GM12878 (cell line): ENCODE measurements around the gene NAV2. TPM values are rescaled to one million over a fixed set of nuclear protein-coding genes. Genes with fewer than 3 reads are reported as not detected.
A peak's percentile ranks its signal among the peaks of the same experiment; 100 is the strongest.

Source experiments
- ATAC-seq: fragments of 200-7000 bp; cut with Tn5 transposase; 3 replicates; pipeline ENCODE4 v1.9.1; 2020; ENCODE audit warnings: mild to moderate bottlenecking, moderate library complexity
- BruUV-seq: library from RNA; stranded (reverse); fragments of 400-500 nt; replicated peaks from 2 replicates; lab custom pipeline; 2021; lab: Mats Ljungman, UMichigan
- CTCF ChIA-PET: fragments of 300-600 bp; sonication (Branson Sonifier 250); formaldehyde crosslinking; extraction: SDS; loops from one replicate; lab custom pipeline; 2021; ENCODE audit warnings: inconsistent platforms; lab: Yijun Ruan, JAX
- POLR2A ChIA-PET: fragments of 350-600 bp; formaldehyde crosslinking; extraction: SDS; loops from one replicate; lab custom pipeline; 2021; ENCODE audit warnings: inconsistent platforms; lab: Charles Lee
- RAD21 ChIA-PET: fragments of 300-600 bp; sonication (Branson Sonifier 250); formaldehyde crosslinking; loops from one replicate; lab custom pipeline; 2023; ENCODE audit warnings: antibody characterized with exemption; ENCODE audit not compliant: unreplicated experiment; lab: Charles Lee
- SMC1A ChIA-PET: fragments of 300-600 bp; sonication (Branson Sonifier 250); formaldehyde crosslinking; loops from one replicate; lab custom pipeline; 2023; ENCODE audit not compliant: unreplicated experiment, uncharacterized antibody; lab: Charles Lee
- DNase-seq: peaks from one replicate; pipeline ENCODE4 v3.0.0-alpha.2; 2011; ENCODE audit warnings: low read depth, low spot score
- FAIRE-seq: peaks from 3 replicates; lab custom pipeline; 2011; peaks lifted over from hg19 to GRCh38; lab: Jason Lieb, UNC
- H2AFZ ChIP-seq: 2 replicates; pipeline ENCODE4 v1.6.0; 2011; ENCODE audit warnings: low read depth, low read length, control low read depth; ENCODE audit not compliant: control insufficient read depth
- H3K27ac ChIP-seq: 2 replicates; pipeline ENCODE4 v1.5.1; 2011; ENCODE audit warnings: control low read depth; ENCODE audit not compliant: control insufficient read depth, insufficient read depth
- H3K27me3 ChIP-seq, 2 experiments: replicated peaks in 1 of 2; 2 replicates each; pipeline versions ENCODE4 v1.6.0 to v1.6.1; 2011; ENCODE audit warnings: low read length in 1 of 2; ENCODE audit not compliant: control insufficient read depth in 2 of 2, insufficient read depth in 2 of 2
- H3K36me3 ChIP-seq, 2 experiments: 2 replicates each; pipeline ENCODE4 v1.5.1; 2011; ENCODE audit warnings: low read length in 1 of 2; ENCODE audit not compliant: control insufficient read depth in 2 of 2, insufficient read depth in 2 of 2
- H3K4me1 ChIP-seq: 2 replicates; pipeline ENCODE4 v1.6.1; 2011; ENCODE audit warnings: mild to moderate bottlenecking, low read length, moderate library complexity, mixed read lengths; ENCODE audit not compliant: control insufficient read depth, insufficient read depth
- H3K4me2 ChIP-seq: 2 replicates; pipeline ENCODE4 v1.6.0; 2011; ENCODE audit warnings: control low read depth; ENCODE audit not compliant: control insufficient read depth, insufficient read depth
- H3K4me3 ChIP-seq: fragments of 200-600 bp; sonication (generic); 2 replicates; pipeline ENCODE4 v1.5.1; 2016
- H3K79me2 ChIP-seq: 2 replicates; pipeline ENCODE4 v1.6.0; 2011; ENCODE audit warnings: low read length; ENCODE audit not compliant: control insufficient read depth, insufficient read depth
- H3K9ac ChIP-seq: 2 replicates; pipeline ENCODE4 v1.8.0; 2011; ENCODE audit warnings: low read length, control low read depth, mixed read lengths; ENCODE audit not compliant: control insufficient read depth, insufficient read depth
- H3K9me3 ChIP-seq: replicated peaks from 3 replicates; pipeline ENCODE4 v1.5.1; 2011; ENCODE audit warnings: mild to moderate bottlenecking, low read length; ENCODE audit not compliant: control insufficient read depth, insufficient read depth
- H4K20me1 ChIP-seq: 2 replicates; pipeline ENCODE4 v1.6.0; 2011; ENCODE audit not compliant: control insufficient read depth, insufficient read depth
- CBFB ChIP-seq: IDR thresholded peaks from 2 replicates; pipeline ENCODE4 v1.6.1; 2016; ENCODE audit warnings: antibody characterized with exemption, low read depth
- CEBPB ChIP-seq, 2 experiments: fragments of 150-350 bp in 1 of 2; IDR thresholded peaks; 2 replicates each; pipeline ENCODE4 v1.6.1; 2012 to 2014; ENCODE audit warnings: low read depth in 2 of 2, low read length in 2 of 2, borderline replicate concordance in 1 of 2, inconsistent platforms in 1 of 2
- CEBPZ ChIP-seq: fragments of 150-350 bp; IDR thresholded peaks from 2 replicates; pipeline ENCODE4 v1.6.1; 2016; ENCODE audit warnings: low read depth, low read length
- MYB ChIP-seq: fragments of 150-350 bp; IDR thresholded peaks from 2 replicates; pipeline ENCODE4 v1.6.1; 2014; ENCODE audit warnings: mild to moderate bottlenecking, low read depth, low read length, borderline replicate concordance
- NBN ChIP-seq: fragments of 450-650 bp; IDR thresholded peaks from 2 replicates; pipeline ENCODE4 v1.6.1; 2016
- POLR2AphosphoS5 ChIP-seq: IDR thresholded peaks from 2 replicates; pipeline ENCODE4 v1.6.1; 2011; ENCODE audit warnings: mild to moderate bottlenecking, low read length, inconsistent platforms
- RELB ChIP-seq: fragments of 450-650 bp; IDR thresholded peaks from 2 replicates; pipeline ENCODE4 v1.6.1; 2017; ENCODE audit warnings: low read depth, mild to moderate bottlenecking, moderate library complexity
- STAT3 ChIP-seq: IDR thresholded peaks from 2 replicates; pipeline ENCODE4 v1.6.1; 2011; ENCODE audit warnings: low read depth, low read length, improper control_type of control experiment
- SUPT20H ChIP-seq: IDR thresholded peaks from 2 replicates; pipeline ENCODE4 v1.6.1; 2011; ENCODE audit warnings: low read depth, mild to moderate bottlenecking, low read length, moderate library complexity, borderline replicate concordance; ENCODE audit not compliant: control insufficient read depth
- TCF3 ChIP-seq: IDR thresholded peaks from 2 replicates; pipeline ENCODE4 v1.6.1; 2012; ENCODE audit warnings: low read depth, mild to moderate bottlenecking, low read length, borderline replicate concordance; ENCODE audit not compliant: insufficient read depth
- ZNF274 ChIP-seq: IDR thresholded peaks from one replicate; pipeline ENCODE4 v1.8.0; 2011; ENCODE audit not compliant: insufficient read length, insufficient read depth
- ZNF592 ChIP-seq: fragments of 450-650 bp; IDR thresholded peaks from 2 replicates; pipeline ENCODE4 v1.6.1; 2017; ENCODE audit warnings: mild to moderate bottlenecking, moderate library complexity
- ZNF622 ChIP-seq: fragments of 450-650 bp; IDR thresholded peaks from 2 replicates; pipeline ENCODE4 v1.6.1; 2017; ENCODE audit warnings: mild to moderate bottlenecking, inconsistent platforms
- WGBS: methylation state at CpG from one replicate; pipeline ENCODE4 v1.1.6; 2016; ENCODE audit warnings: low lambda C conversion rate; ENCODE audit not compliant: insufficient replicate concordance, insufficient coverage; ENCODE audit errors: missing lambda C conversion rate; 5-methylcytosine and 5-hydroxymethylcytosine counted together
- in situ Hi-C: fragments of 300-500 bp; cut with MboI; formaldehyde crosslinking; loops from 9 replicates; pipeline ENCODE4 v1.14.3; 2018; ENCODE audit warnings: mixed read lengths
- intact Hi-C: fragments of 100-400 bp; cut with micrococcal nuclease; formaldehyde crosslinking; loops from one replicate; pipeline ENCODE4 v1.14.2; 2022; ENCODE audit not compliant: unreplicated experiment
- polyA plus RNA-seq, 11 experiments: library from polyadenylated mRNA; depleted of rRNA in 4 of 11; unstranded in 6 of 11; stranded (reverse) in 5 of 11; fragments of >200 nt; fragmentation: Nextera tagmentation in 4 of 11; fragmentation: Illumina TruSeq in 1 of 11; extraction: Ambion mirVana in 4 of 11; extraction: Trizol in 1 of 11; gene quantifications; 1 replicate in 1 of 11; 2 replicates in 10 of 11; pipeline versions ENCODE4 v1.2.1 to v1.2.3, GENCODE V29; 2011 to 2016; ENCODE audit warnings: inconsistent platforms in 2 of 11, missing spikeins in 2 of 11, low read depth in 1 of 11
- total RNA-seq, 4 experiments: library from RNA; depleted of rRNA in 3 of 4; stranded (reverse); fragments of >200 nt in 3 of 4; fragmentation: Illumina TruSeq in 1 of 4; extraction: Trizol in 1 of 4; gene quantifications; 2 replicates each; pipeline versions ENCODE4 v1.2.1 to v1.2.3, GENCODE V29; 2013 to 2021

NAV2 gene
- total and polyA plus RNA-seq, 10 of the 15 experiments (the other 5 are each of a cell fraction or from before 2014, with no cell fraction given): 0.35 to 6.1 (median 1.1) TPM

- no peak for TF ChIP-seq SUPT20H
- no peak for TF ChIP-seq ZNF274
- no peak for TF ChIP-seq POLR2AphosphoS5
- TF ChIP-seq CBFB: no peak
- no peak for TF ChIP-seq CEBPB (IDR thresholded peaks at IDR 0.05; ENCODE audit: borderline replicate concordance in 1 of 2, low read depth in 2 of 2, low read length in 2 of 2)
- TF ChIP-seq ZNF592: no peak
- no peak for TF ChIP-seq RELB
- TF ChIP-seq ZNF622: no peak
- no peak for TF ChIP-seq MYB
- TF ChIP-seq STAT3: no peak
- no peak for TF ChIP-seq NBN
- TF ChIP-seq CEBPZ: no peak
- no peak for TF ChIP-seq TCF3
- TF ChIP-seq, all 136 proteins: peak for 0
- ChIA-PET RAD21 (no interaction called here), CTCF (interaction anchor here (1.5 kb wide), 1 partner anchor 19 kb away, joined by 3 read pairs; no protein-coding TSS in a partner anchor), POLR2A (no interaction called here), SMC1A (interaction anchor here (1.0 to 2.7 kb wide), 4 partner anchors 24 to 67 kb away, joined by 3 to 10 read pairs (median 3); no protein-coding TSS in a partner anchor)
- Histone ChIP-seq H4K20me1 (no peaks in the 10 kb centered on the region), H3K36me3 (no peaks in the 10 kb centered on the region), H3K4me2 (no peak overlapping the region), H3K79me2 (no peaks in the 10 kb centered on the region), H3K4me3 (no peak overlapping the region), H3K27me3 (no peaks in the 10 kb centered on the region), H3K9ac (no peak overlapping the region), H2AFZ (no peak overlapping the region), H3K9me3 (no peaks in the 10 kb centered on the region), H3K4me1 (no peaks in the 10 kb centered on the region; the same call in 1 of the 2 replicates), H3K27ac (no peak overlapping the region)
- FAIRE-seq (no peak), ATAC-seq (peak; percentile 57; the same call in 2 of the 3 replicates), DNase-seq (no peak)
- intact Hi-C loops (no loop called here), in situ Hi-C loops (no loop called here)
- 15% methylated on average over 2 of the region's 2 CpGs for WGBS
- no TSS peak for BruUV-seq
Measured at GRCh38 chr11:19853016-19853415, 140.4 kb downstream of the NAV2 start.
